Trophoblast cell (in vitro differentiated cells and primary cell): ENCODE data around the gene TRIM17.

Experiments
- DNase-seq, 2 donors: peaks; one replicate each; pipeline ENCODE4 v3.0.0-alpha.2; 2016
- H2AFZ ChIP-seq: 2 replicates; pipeline ENCODE4 v1.6.1; 2013; ENCODE audit warnings: low read length, moderate library complexity, mild to moderate bottlenecking; ENCODE audit not compliant: insufficient read depth, poor library complexity
- H2AK5ac ChIP-seq: 2 replicates; pipeline ENCODE4 v1.6.1; 2013; ENCODE audit warnings: mild to moderate bottlenecking, low read length
- H2BK120ac ChIP-seq: 2 replicates; pipeline ENCODE4 v1.6.1; 2013; ENCODE audit warnings: low read length, mild to moderate bottlenecking, moderate library complexity; ENCODE audit not compliant: insufficient read depth, poor library complexity
- H2BK12ac ChIP-seq: 2 replicates; pipeline ENCODE4 v1.6.1; 2013; ENCODE audit warnings: mild to moderate bottlenecking, low read length, moderate library complexity
- H2BK5ac ChIP-seq: 2 replicates; pipeline ENCODE4 v1.6.1; 2013; ENCODE audit warnings: low read length, low read depth, moderate library complexity, mild to moderate bottlenecking; ENCODE audit not compliant: poor library complexity
- H3K14ac ChIP-seq: 2 replicates; pipeline ENCODE4 v1.6.1; 2013; ENCODE audit warnings: mild to moderate bottlenecking, low read length
- H3K18ac ChIP-seq: 2 replicates; pipeline ENCODE4 v1.6.1; 2013; ENCODE audit warnings: mild to moderate bottlenecking, low read length
- H3K23ac ChIP-seq: 2 replicates; pipeline ENCODE4 v1.6.1; 2013; ENCODE audit warnings: low read length
- H3K27ac ChIP-seq: 2 replicates; pipeline ENCODE4 v1.5.1; 2013; ENCODE audit warnings: low read depth, mild to moderate bottlenecking, inconsistent platforms, low read length, moderate library complexity
- H3K27me3 ChIP-seq: 2 replicates; pipeline ENCODE4 v1.6.1; 2013; ENCODE audit warnings: inconsistent platforms, mild to moderate bottlenecking, low read length, moderate library complexity; ENCODE audit not compliant: insufficient read depth
- H3K36me3 ChIP-seq, 2 experiments: 1 replicate in 1 of 2; 2 replicates in 1 of 2; pipeline ENCODE4 v1.6.1; 2013; ENCODE audit warnings: low read length in 2 of 2, mild to moderate bottlenecking in 2 of 2, moderate library complexity in 1 of 2; ENCODE audit not compliant: insufficient read depth in 2 of 2, control insufficient read depth in 1 of 2
- H3K4ac ChIP-seq: 2 replicates; pipeline ENCODE4 v1.6.1; 2013; ENCODE audit warnings: low read depth, mild to moderate bottlenecking, low read length, moderate library complexity
- H3K4me1 ChIP-seq, 2 experiments: 1 replicate in 1 of 2; 2 replicates in 1 of 2; pipeline ENCODE4 v1.6.1; 2013; ENCODE audit warnings: low read length in 2 of 2, mild to moderate bottlenecking in 2 of 2, moderate library complexity in 1 of 2; ENCODE audit not compliant: insufficient read depth in 2 of 2, control insufficient read depth in 1 of 2
- H3K4me2 ChIP-seq: 2 replicates; pipeline ENCODE4 v1.6.1; 2013; ENCODE audit warnings: inconsistent platforms, mild to moderate bottlenecking, low read length, moderate library complexity
- H3K4me3 ChIP-seq: 2 replicates; pipeline ENCODE4 v1.5.1; 2013; ENCODE audit warnings: mild to moderate bottlenecking, low read depth, low read length, inconsistent platforms
- H3K79me1 ChIP-seq: one replicate; pipeline ENCODE4 v1.6.1; 2013; ENCODE audit warnings: low read length
- H3K79me2 ChIP-seq: 2 replicates; pipeline ENCODE4 v1.6.1; 2013; ENCODE audit warnings: low read length, mild to moderate bottlenecking; ENCODE audit not compliant: control insufficient read depth, insufficient read depth, poor library complexity
- H3K9ac ChIP-seq: 2 replicates; pipeline ENCODE4 v1.6.1; 2013; ENCODE audit warnings: mild to moderate bottlenecking, low read length
- H3K9me3 ChIP-seq: 2 replicates; pipeline ENCODE4 v1.6.1; 2013; ENCODE audit warnings: low read depth, mild to moderate bottlenecking, control low read depth, inconsistent platforms, low read length; ENCODE audit not compliant: insufficient read depth
- H4K12ac ChIP-seq: 2 replicates; pipeline ENCODE4 v1.6.1; 2013; ENCODE audit warnings: low read depth, mild to moderate bottlenecking, low read length, moderate library complexity
- H4K8ac ChIP-seq: 2 replicates; pipeline ENCODE4 v1.6.1; 2013; ENCODE audit warnings: low read depth, mild to moderate bottlenecking, low read length, moderate library complexity
- H4K91ac ChIP-seq: one replicate; pipeline ENCODE4 v1.6.1; 2013; ENCODE audit warnings: low read depth, mild to moderate bottlenecking, low read length, moderate library complexity
- WGBS: extraction: QIAGEN DNeasy Blood & Tissue Kit; methylation state at CpG from one replicate; pipeline ENCODE4 v1.1.7; 2013; ENCODE audit warnings: missing lambda C conversion rate; ENCODE audit not compliant: insufficient read length, insufficient coverage; ENCODE audit errors: extremely low coverage; 5-methylcytosine and 5-hydroxymethylcytosine counted together

Gene TRIM17

GRCh38 chr1:228430243-228430642, 13.6 kb upstream of the TRIM17 start:
- no CpG with 5 or more reads among the region's 6 CpGs for WGBS
- Histone ChIP-seq H4K8ac (no peak overlapping the region), H3K4me1 (peaks cover 3% of the 10 kb centered on the region in 2 experiments), H3K36me3 (no peaks in the 10 kb centered on the region), H2BK12ac (no peak overlapping the region), H3K27me3 (no peaks in the 10 kb centered on the region), H3K4me2 (no peak overlapping the region), H3K9me3 (no peaks in the 10 kb centered on the region), H3K27ac (no peak overlapping the region), H3K4ac (no peak overlapping the region), H3K4me3 (no peak overlapping the region), H2AFZ (no peak overlapping the region), H2BK120ac (no peak overlapping the region), H2AK5ac (no peak overlapping the region), H3K18ac (no peak overlapping the region), H3K14ac (no peak overlapping the region), H4K91ac (no peak overlapping the region), H2BK5ac (no peak overlapping the region), H4K12ac (no peak overlapping the region), H3K79me2 (no peaks in the 10 kb centered on the region), H3K79me1 (no peaks in the 10 kb centered on the region), H3K9ac (no peak overlapping the region), H3K23ac (no peak overlapping the region)
- no peak for DNase-seq

GRCh38 chr1:228429698-228430097, 13.0 kb upstream of the TRIM17 start:
- no peak overlapping the region for H3K9ac ChIP-seq
- WGBS: no CpG with 5 or more reads among the region's 9 CpGs
- H3K36me3 ChIP-seq: no peaks in the 10 kb centered on the region

GRCh38 chr1:228429007-228429406, 12.3 kb upstream of the TRIM17 start:
- H3K36me3 ChIP-seq: no peaks in the 10 kb centered on the region
- H3K4ac ChIP-seq: no peak overlapping the region
- no peak overlapping the region for H2AFZ ChIP-seq
- peaks cover 1 to 2% of the 10 kb centered on the region in 2 experiments for H3K4me1 ChIP-seq
- peaks cover 3% of the 10 kb centered on the region for H3K9me3 ChIP-seq
- no peak overlapping the region for H3K14ac ChIP-seq
- H2AK5ac ChIP-seq: no peak overlapping the region
- no peak overlapping the region for H3K27ac ChIP-seq
- no peaks in the 10 kb centered on the region for H3K27me3 ChIP-seq
- no peak overlapping the region for H2BK5ac ChIP-seq
- no peak overlapping the region for H4K8ac ChIP-seq
- H2BK120ac ChIP-seq: no peak overlapping the region
- no peak overlapping the region for H4K12ac ChIP-seq
- no peak overlapping the region for H3K23ac ChIP-seq
- DNase-seq: no peak
- H3K4me2 ChIP-seq: no peak overlapping the region
- H3K9ac ChIP-seq: no peak overlapping the region
- no CpG with 5 or more reads among the region's 8 CpGs for WGBS
- no peak overlapping the region for H3K18ac ChIP-seq
- no peak overlapping the region for H4K91ac ChIP-seq
- H3K79me2 ChIP-seq: no peaks in the 10 kb centered on the region
- H3K79me1 ChIP-seq: no peaks in the 10 kb centered on the region
- no peak overlapping the region for H3K4me3 ChIP-seq
- no peak overlapping the region for H2BK12ac ChIP-seq

More at GRCh38 chr1:228429698-228430097, 13.0 kb upstream of the TRIM17 start:
- H3K9me3 ChIP-seq: peaks cover 3% of the 10 kb centered on the region
- H3K4me2 ChIP-seq: no peak overlapping the region
- H3K23ac ChIP-seq: no peak overlapping the region
- no peak overlapping the region for H3K4me3 ChIP-seq
- H3K79me2 ChIP-seq: no peaks in the 10 kb centered on the region
- H2AFZ ChIP-seq: no peak overlapping the region
- H2AK5ac ChIP-seq: no peak overlapping the region
- H2BK120ac ChIP-seq: no peak overlapping the region
- no peak overlapping the region for H3K14ac ChIP-seq
- no peak overlapping the region for H4K12ac ChIP-seq
- no peak overlapping the region for H2BK5ac ChIP-seq
- no peak overlapping the region for H4K8ac ChIP-seq
- H3K4me1 ChIP-seq: peaks cover 3% of the 10 kb centered on the region in 2 experiments
- H3K27me3 ChIP-seq: no peaks in the 10 kb centered on the region
- no peak overlapping the region for H3K18ac ChIP-seq
- H3K79me1 ChIP-seq: no peaks in the 10 kb centered on the region
- no peak overlapping the region for H2BK12ac ChIP-seq
- H3K27ac ChIP-seq: no peak overlapping the region
- no peak overlapping the region for H4K91ac ChIP-seq
- no peak overlapping the region for H3K4ac ChIP-seq
- no peak for DNase-seq

- Histone ChIP-seq H2BK120ac (no peak overlapping the region), H3K23ac (no peak overlapping the region), H3K4me2 (no peak overlapping the region), H2BK5ac (no peak overlapping the region), H3K4ac (no peak overlapping the region), H3K79me2 (no peaks in the 10 kb centered on the region), H3K14ac (no peak overlapping the region), H2BK12ac (no peak overlapping the region), H4K91ac (no peak overlapping the region), H3K36me3 (no peaks in the 10 kb centered on the region), H4K12ac (no peak overlapping the region), H4K8ac (no peak overlapping the region), H3K4me1 (no peaks in the 10 kb centered on the region), H3K4me3 (no peak overlapping the region), H3K9me3 (peaks cover 3% of the 10 kb centered on the region), H3K9ac (no peak overlapping the region), H3K27me3 (no peaks in the 10 kb centered on the region), H2AK5ac (no peak overlapping the region), H2AFZ (no peak overlapping the region), H3K18ac (no peak overlapping the region), H3K79me1 (no peaks in the 10 kb centered on the region), H3K27ac (no peak overlapping the region)
- DNase-seq: no peak
- WGBS: no CpG with 5 or more reads among the region's 4 CpGs
These were observed 11.8 kb upstream of the TRIM17 start for GRCh38 chr1:228428412-228428811.
